Naive B cell (primary cell): ENCODE measurements around the gene MAF. TPM values are rescaled to one million over a fixed set of nuclear protein-coding genes. Genes with fewer than 3 reads are reported as not detected.
A peak's percentile ranks its signal among the peaks of the same experiment; 100 is the strongest.

Source experiments
- ATAC-seq, 2 donors: fragments of 150-1000 bp; cut with Tn5 transposase; 2 replicates each; pipeline ENCODE4 v1.10.0; 2021; ENCODE audit warnings: low read depth in 2 of 2, mild to moderate bottlenecking in 2 of 2, moderate library complexity in 2 of 2
- DNase-seq: peaks from one replicate; pipeline ENCODE4 v3.0.0; 2022
- H3K27ac Mint-ChIP-seq, 6 donors: one replicate each; pipeline ENCODE4 v1.8.0; 2020 to 2022; ENCODE audit warnings: mild to moderate bottlenecking in 6 of 6, mixed read lengths in 6 of 6, moderate library complexity in 5 of 6, inconsistent platforms in 2 of 6
- H3K27me3 Mint-ChIP-seq, 3 donors: one replicate each; pipeline ENCODE4 v1.8.0; 2021 to 2022; ENCODE audit warnings: mixed read lengths in 3 of 3, mild to moderate bottlenecking in 1 of 3
- H3K36me3 Mint-ChIP-seq, 2 donors: one replicate each; pipeline ENCODE4 v1.8.0; 2020 to 2022; ENCODE audit warnings: mixed read lengths in 2 of 2, inconsistent platforms in 1 of 2, mild to moderate bottlenecking in 1 of 2
- H3K4me1 Mint-ChIP-seq, 3 donors: one replicate each; pipeline ENCODE4 v1.8.0; 2020 to 2022; ENCODE audit warnings: mixed read lengths in 3 of 3, inconsistent platforms in 1 of 3, mild to moderate bottlenecking in 1 of 3, moderate library complexity in 1 of 3
- H3K4me3 Mint-ChIP-seq, 8 donors: one replicate each; pipeline ENCODE4 v1.8.0; 2020 to 2022; ENCODE audit warnings: mild to moderate bottlenecking in 8 of 8, mixed read lengths in 8 of 8, moderate library complexity in 8 of 8, inconsistent platforms in 2 of 8
- H3K9me3 Mint-ChIP-seq, 7 donors: one replicate each; pipeline ENCODE4 v1.8.0; 2020 to 2022; ENCODE audit warnings: mixed read lengths in 7 of 7, mild to moderate bottlenecking in 5 of 7, inconsistent platforms in 2 of 7, moderate library complexity in 1 of 7
- polyA plus RNA-seq, 6 donors: library from polyadenylated mRNA; unstranded; fragments of 300-500 nt; fragmentation: Illumina TruSeq; gene quantifications; one replicate each; pipeline ENCODE4 v1.2.3, GENCODE V29; 2021; ENCODE audit warnings: low read depth in 6 of 6

MAF gene
- polyA plus RNA-seq, 6 donors from 2014 or later, result 0.11 TPM; not detected in 5

DNA sequence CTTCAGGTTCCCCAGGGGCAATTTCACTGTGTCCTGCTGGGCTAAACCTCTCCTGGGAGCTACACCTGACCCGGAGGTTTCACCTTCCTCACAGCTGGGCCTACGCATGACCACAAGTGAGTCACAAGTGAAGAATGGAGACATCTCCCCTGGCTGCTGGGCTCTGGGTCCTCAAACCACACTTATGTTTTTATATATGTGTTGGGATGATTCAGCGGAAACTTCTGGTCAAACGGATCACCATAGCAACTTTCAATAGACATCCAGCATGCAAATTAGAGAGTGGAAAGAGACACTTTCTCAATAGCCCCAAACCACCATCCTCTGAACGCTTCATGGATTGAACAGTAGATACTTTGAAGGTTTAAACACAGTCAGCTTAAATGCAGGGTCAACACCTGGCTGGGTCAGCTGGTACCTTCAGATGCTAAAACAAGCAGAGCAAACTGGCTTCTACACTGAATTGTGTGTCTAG is 28.0 kb upstream of the MAF start:
- ATAC-seq (no peak), DNase-seq (no peak)
- Mint-ChIP-seq H3K4me1 (peaks cover 0 to 5% (median 0%) of the 10 kb centered on the region in 3 donors), H3K27ac (no peak overlapping the region), H3K9me3 (peaks cover 0 to 8% (median 0%) of the 10 kb centered on the region in 7 donors), H3K4me3 (no peak overlapping the region), H3K36me3 (no peaks in the 10 kb centered on the region), H3K27me3 (peaks cover 15 to 34% (median 15%) of the 10 kb centered on the region in 3 donors)

GRCh38 chr16:79627092-79627491 is 26.6 kb upstream of the MAF start:
- no peak for ATAC-seq
- peaks cover 0 to 5% (median 0%) of the 10 kb centered on the region in 3 donors for H3K4me1 Mint-ChIP-seq
- no peak overlapping the region for H3K27ac Mint-ChIP-seq
- H3K4me3 Mint-ChIP-seq, result no peak overlapping the region
- DNase-seq, result no peak
- no peaks in the 10 kb centered on the region for H3K36me3 Mint-ChIP-seq
- H3K9me3 Mint-ChIP-seq, result peaks cover 0 to 8% (median 0%) of the 10 kb centered on the region in 7 donors
- peaks cover 19 to 32% (median 27%) of the 10 kb centered on the region in 3 donors for H3K27me3 Mint-ChIP-seq

GRCh38 chr16:79625738-79626137 is 25.2 kb upstream of the MAF start:
- H3K4me1 Mint-ChIP-seq, result peaks cover 0 to 5% (median 0%) of the 10 kb centered on the region in 3 donors

GRCh38 chr16:79623824-79624223 is 23.3 kb upstream of the MAF start:
- Mint-ChIP-seq H3K27ac (no peak overlapping the region), H3K9me3 (peaks cover 0 to 4% (median 0%) of the 10 kb centered on the region in 7 donors), H3K36me3 (no peaks in the 10 kb centered on the region), H3K27me3 (peaks cover 21 to 39% (median 27%) of the 10 kb centered on the region in 3 donors), H3K4me1 (peaks cover 0 to 5% (median 0%) of the 10 kb centered on the region in 3 donors), H3K4me3 (no peak overlapping the region)
- DNase-seq, result no peak
- no peak for ATAC-seq

More at GRCh38 chr16:79625738-79626137, 25.2 kb upstream of the MAF start:
- no peaks in the 10 kb centered on the region for H3K36me3 Mint-ChIP-seq
- peaks cover 0 to 8% (median 2%) of the 10 kb centered on the region in 7 donors for H3K9me3 Mint-ChIP-seq
- ATAC-seq (no peak), DNase-seq (no peak)
- no peak overlapping the region for H3K27ac Mint-ChIP-seq
- H3K27me3 Mint-ChIP-seq, result peaks cover 27 to 29% (median 27%) of the 10 kb centered on the region in 3 donors
- no peak overlapping the region for H3K4me3 Mint-ChIP-seq

- H3K27me3 Mint-ChIP-seq, result peaks cover 17 to 35% (median 27%) of the 10 kb centered on the region in 3 donors
- H3K27ac Mint-ChIP-seq, result no peak overlapping the region
- H3K36me3 Mint-ChIP-seq, result no peaks in the 10 kb centered on the region
- no peak for ATAC-seq
- DNase-seq, result no peak
- H3K4me1 Mint-ChIP-seq, result no peaks in the 10 kb centered on the region
- H3K9me3 Mint-ChIP-seq, result peaks cover 0 to 4% (median 0%) of the 10 kb centered on the region in 7 donors
- peak overlapping the region in 1 of 8 donors; percentile 31 for H3K4me3 Mint-ChIP-seq
Observed at GRCh38 chr16:79623062-79623461, 22.5 kb upstream of the MAF start.

DNA sequence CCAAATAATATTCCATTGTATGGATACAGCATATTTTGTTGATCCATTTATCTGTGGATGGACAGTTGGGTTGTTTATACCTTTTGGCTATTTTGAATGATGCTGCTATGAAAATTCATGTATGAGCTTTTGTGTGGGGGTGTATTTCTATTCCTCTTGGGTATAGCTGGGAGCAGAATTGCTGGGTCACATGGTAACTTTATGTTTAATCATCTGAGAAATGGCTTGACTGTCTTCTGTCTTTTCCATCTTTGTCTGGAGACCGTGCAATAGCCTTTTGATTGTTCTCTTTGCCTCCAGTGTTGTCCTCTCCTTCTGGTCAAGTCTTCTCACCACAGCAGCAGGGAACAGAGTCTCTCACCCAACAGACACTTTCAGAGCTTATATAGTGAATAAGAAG is 20.5 kb upstream of the MAF start:
- Mint-ChIP-seq H3K36me3 (no peaks in the 10 kb centered on the region), H3K9me3 (peaks cover 0 to 4% (median 0%) of the 10 kb centered on the region in 7 donors), H3K4me3 (no peak overlapping the region), H3K4me1 (no peaks in the 10 kb centered on the region), H3K27ac (no peak overlapping the region), H3K27me3 (peaks cover 15 to 30% (median 27%) of the 10 kb centered on the region in 3 donors)
- no peak for DNase-seq
- no peak for ATAC-seq

- Mint-ChIP-seq H3K9me3 (peaks cover 0 to 4% (median 0%) of the 10 kb centered on the region in 7 donors), H3K27ac (no peak overlapping the region), H3K4me1 (no peaks in the 10 kb centered on the region), H3K27me3 (peaks cover 4 to 24% (median 20%) of the 10 kb centered on the region in 3 donors), H3K4me3 (no peak overlapping the region), H3K36me3 (no peaks in the 10 kb centered on the region)
- ATAC-seq (no peak), DNase-seq (no peak)
Observed at GRCh38 chr16:79618692-79619050, 18.1 kb upstream of the MAF start.

DNA sequence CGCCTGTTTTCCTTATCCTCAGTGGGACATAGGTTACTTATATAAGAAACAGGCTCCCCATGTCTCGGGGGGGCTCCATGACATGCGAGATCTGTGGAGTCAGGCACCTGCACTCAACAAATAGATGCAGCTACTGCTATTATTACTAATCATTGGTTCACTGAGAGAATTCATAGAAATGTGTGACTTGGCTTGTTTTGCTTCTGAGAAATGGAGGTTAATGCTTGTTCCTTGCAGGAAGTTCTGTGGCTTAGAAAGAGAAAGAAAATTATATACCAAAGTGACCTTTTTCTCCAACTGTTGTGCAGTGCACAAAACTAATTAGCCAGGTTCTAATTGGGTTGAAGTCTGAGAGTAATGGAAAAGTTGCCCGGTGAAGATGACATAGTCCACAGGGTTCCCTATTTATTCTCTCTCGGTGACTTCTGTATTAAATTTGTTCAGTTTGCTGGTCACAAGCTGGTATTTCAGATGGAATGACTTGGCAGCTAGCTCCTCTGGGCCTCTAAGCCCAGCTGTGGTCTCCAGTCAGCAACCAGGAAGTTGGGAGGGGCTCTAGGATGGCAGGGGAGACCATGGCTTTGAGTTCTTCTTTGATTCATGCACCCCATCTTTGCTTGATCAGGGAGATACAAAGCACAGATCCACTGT is 17.6 kb upstream of the MAF start:
- Mint-ChIP-seq H3K36me3 (no peaks in the 10 kb centered on the region), H3K4me3 (no peak overlapping the region), H3K27ac (no peak overlapping the region), H3K27me3 (peaks cover 1 to 22% (median 15%) of the 10 kb centered on the region in 3 donors), H3K9me3 (peaks cover 0 to 4% (median 0%) of the 10 kb centered on the region in 7 donors), H3K4me1 (no peaks in the 10 kb centered on the region)
- no peak for ATAC-seq
- DNase-seq, result no peak

GRCh38 chr16:79613009-79613408 is 12.5 kb upstream of the MAF start:
- ATAC-seq (no peak), DNase-seq (no peak)
- no peak overlapping the region for H3K27ac Mint-ChIP-seq
- H3K4me1 Mint-ChIP-seq, result no peaks in the 10 kb centered on the region
- H3K36me3 Mint-ChIP-seq, result no peaks in the 10 kb centered on the region
- peak overlapping the region in 1 of 8 donors; percentile 52 for H3K4me3 Mint-ChIP-seq
- peaks cover 38 to 41% (median 38%) of the 10 kb centered on the region in 3 donors for H3K27me3 Mint-ChIP-seq
- no peaks in the 10 kb centered on the region for H3K9me3 Mint-ChIP-seq

- H3K27ac Mint-ChIP-seq, result no peak overlapping the region
- H3K9me3 Mint-ChIP-seq, result no peaks in the 10 kb centered on the region
- no peaks in the 10 kb centered on the region for H3K36me3 Mint-ChIP-seq
- no peaks in the 10 kb centered on the region for H3K4me1 Mint-ChIP-seq
- no peak for ATAC-seq
- peaks cover 46 to 49% (median 46%) of the 10 kb centered on the region in 3 donors for H3K27me3 Mint-ChIP-seq
- H3K4me3 Mint-ChIP-seq, result no peak overlapping the region
- DNase-seq, result no peak
Observed at GRCh38 chr16:79612207-79612606, 11.7 kb upstream of the MAF start.

- H3K4me3 Mint-ChIP-seq, result no peak overlapping the region
- H3K9me3 Mint-ChIP-seq, result no peaks in the 10 kb centered on the region
- ATAC-seq, result no peak
- H3K27ac Mint-ChIP-seq, result no peak overlapping the region
- H3K36me3 Mint-ChIP-seq, result no peaks in the 10 kb centered on the region
- no peak for DNase-seq
- H3K4me1 Mint-ChIP-seq, result peaks cover 5 to 8% (median 6%) of the 10 kb centered on the region in 3 donors
- peaks cover 51 to 56% (median 52%) of the 10 kb centered on the region in 3 donors for H3K27me3 Mint-ChIP-seq
Observed at GRCh38 chr16:79610771-79611170, 10.2 kb upstream of the MAF start.

DNA sequence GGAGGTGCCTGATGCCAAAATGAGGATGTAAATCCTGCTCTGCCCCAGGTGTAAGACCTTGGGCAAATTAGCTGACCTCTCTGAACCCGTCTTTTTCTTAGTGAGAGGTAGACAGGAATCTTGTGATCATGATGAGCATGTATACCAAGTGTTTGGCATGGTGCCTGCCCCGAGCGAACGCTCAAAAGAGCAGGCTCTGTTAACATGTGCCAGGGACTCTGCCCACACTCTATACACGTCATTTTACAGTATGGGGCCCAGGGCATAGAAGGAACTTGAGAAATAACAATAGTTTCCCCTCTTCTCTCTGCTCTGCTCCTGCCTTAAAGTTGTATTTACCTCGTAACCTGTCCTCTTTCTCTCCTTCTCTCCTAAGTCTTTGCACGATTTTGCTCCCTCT is 9.3 kb upstream of the MAF start:
- no peak for ATAC-seq
- no peaks in the 10 kb centered on the region for H3K9me3 Mint-ChIP-seq
- H3K27me3 Mint-ChIP-seq, result peaks cover 59 to 65% (median 61%) of the 10 kb centered on the region in 3 donors

GRCh38 chr16:79608976-79609375 is 8.4 kb upstream of the MAF start:
- H3K9me3 Mint-ChIP-seq, result no peaks in the 10 kb centered on the region
- peaks cover 65 to 68% (median 67%) of the 10 kb centered on the region in 3 donors for H3K27me3 Mint-ChIP-seq
- no peak for DNase-seq
- no peak for ATAC-seq
- no peak overlapping the region for H3K4me3 Mint-ChIP-seq
- H3K27ac Mint-ChIP-seq, result no peak overlapping the region
- peaks cover 7 to 9% (median 7%) of the 10 kb centered on the region in 3 donors for H3K4me1 Mint-ChIP-seq
- no peaks in the 10 kb centered on the region for H3K36me3 Mint-ChIP-seq

More for the DNA sequence above, 9.3 kb upstream of the MAF start:
- H3K4me3 Mint-ChIP-seq, result no peak overlapping the region
- DNase-seq, result no peak
- H3K27ac Mint-ChIP-seq, result no peak overlapping the region
- H3K4me1 Mint-ChIP-seq, result peaks cover 7 to 9% (median 7%) of the 10 kb centered on the region in 3 donors
- H3K36me3 Mint-ChIP-seq, result no peaks in the 10 kb centered on the region

DNA sequence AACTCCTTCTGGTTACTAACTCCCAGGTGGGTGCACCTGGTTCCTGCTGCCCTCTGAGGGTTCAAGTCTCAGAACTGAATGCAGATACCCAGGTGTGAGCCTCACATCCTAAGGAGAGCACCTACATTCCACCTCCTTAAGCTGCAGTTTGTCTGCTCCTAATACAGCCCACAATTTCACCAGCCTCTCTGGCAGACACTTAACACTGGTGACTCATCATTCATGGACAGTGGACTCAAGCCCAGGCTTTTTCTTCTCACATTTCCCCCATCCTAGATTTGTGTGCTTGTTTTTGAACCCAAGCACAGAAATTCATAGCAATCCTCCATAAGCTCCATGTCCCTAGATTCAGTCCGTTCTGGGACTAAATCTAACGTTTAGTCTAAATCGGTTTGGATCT is 7.0 kb upstream of the MAF start:
- ATAC-seq, result no peak
- H3K4me3 Mint-ChIP-seq, result no peak overlapping the region
- H3K27me3 Mint-ChIP-seq, result peaks cover 68 to 77% (median 69%) of the 10 kb centered on the region in 3 donors
- no peak for DNase-seq
- H3K36me3 Mint-ChIP-seq, result no peaks in the 10 kb centered on the region
- no peak overlapping the region for H3K27ac Mint-ChIP-seq
- no peaks in the 10 kb centered on the region for H3K9me3 Mint-ChIP-seq
- peaks cover 7 to 9% (median 7%) of the 10 kb centered on the region in 3 donors for H3K4me1 Mint-ChIP-seq
